Thymus (tissue), 11 donors: ENCODE data around the gene SF3B6. TPM values are rescaled to one million over a fixed set of nuclear protein-coding genes. Genes with fewer than 3 reads are reported as not detected.

Source experiments
- DNase-seq, 9 donors: peaks; one replicate each; pipeline ENCODE4 v3.0.0-alpha.2; 2013; ENCODE audit warnings: low spot score in 9 of 9, low read depth in 6 of 9, missing footprints in 1 of 9
- H3K27ac ChIP-seq, 2 donors: one replicate each; pipeline ENCODE4 v1.5.1; 2013; ENCODE audit warnings: control low read depth in 1 of 2, low read depth in 1 of 2, low read length in 1 of 2, mild to moderate bottlenecking in 1 of 2, moderate library complexity in 1 of 2
- H3K27me3 ChIP-seq, 2 donors: one replicate each; pipeline ENCODE4 v1.5.1; 2013; ENCODE audit warnings: low read length in 1 of 2; ENCODE audit not compliant: control insufficient read depth in 2 of 2, insufficient read depth in 1 of 2
- H3K36me3 ChIP-seq, 2 donors: one replicate each; pipeline ENCODE4 v1.5.1; 2013; ENCODE audit warnings: low read length in 1 of 2, mild to moderate bottlenecking in 1 of 2, moderate library complexity in 1 of 2; ENCODE audit not compliant: control insufficient read depth in 2 of 2, insufficient read depth in 2 of 2
- H3K4me1 ChIP-seq, 2 donors: one replicate each; pipeline ENCODE4 v1.5.1; 2013; ENCODE audit warnings: low read length in 2 of 2; ENCODE audit not compliant: control insufficient read depth in 2 of 2, insufficient read depth in 2 of 2
- H3K4me3 ChIP-seq, 2 donors: one replicate each; pipeline ENCODE4 v1.5.1; 2013; ENCODE audit warnings: low read length in 2 of 2, control low read depth in 1 of 2, mild to moderate bottlenecking in 1 of 2
- H3K9me3 ChIP-seq, 2 donors: one replicate each; pipeline ENCODE4 v1.5.1; 2013; ENCODE audit warnings: low read length in 1 of 2, mild to moderate bottlenecking in 1 of 2; ENCODE audit not compliant: control insufficient read depth in 2 of 2, insufficient read depth in 1 of 2
- WGBS: extraction: QIAGEN DNeasy Blood & Tissue Kit; methylation state at CpG from one replicate; pipeline ENCODE4 v1.1.7; 2013; 5-methylcytosine and 5-hydroxymethylcytosine counted together
- polyA plus RNA-seq: library from polyadenylated mRNA; stranded (reverse); fragments of 200-250 nt; gene quantifications from one replicate; pipeline ENCODE4 v1.2.3, GENCODE V29; 2013
- total RNA-seq: library from RNA; stranded (reverse); fragments of 120-200 nt; gene quantifications from one replicate; pipeline ENCODE4 v1.2.4, GENCODE V29; 2013
- donor health status: healthy.

The SF3B6 gene
- total and polyA plus RNA-seq, 2 donors: 163 to 213 TPM

GRCh38 chr2:24021122-24021998 lies 54.8 kb downstream of the SF3B6 start:
- no peak overlapping the region for H3K4me3 ChIP-seq
- H3K27me3 ChIP-seq: no peaks in the 10 kb centered on the region
- WGBS: 93% methylated on average over 19 of the region's 19 CpGs
- no peak overlapping the region for H3K27ac ChIP-seq
- no peaks in the 10 kb centered on the region for H3K9me3 ChIP-seq
- peaks cover 0 to 10% of the 10 kb centered on the region in 2 donors for H3K4me1 ChIP-seq
- DNase-seq: no peak
- peaks cover 20 to 33% of the 10 kb centered on the region in 2 donors for H3K36me3 ChIP-seq

GRCh38 chr2:24020244-24020643 lies 55.9 kb downstream of the SF3B6 start:
- no peak overlapping the region for H3K4me3 ChIP-seq
- no peaks in the 10 kb centered on the region for H3K27me3 ChIP-seq
- 96% methylated on average over 4 of the region's 4 CpGs for whole genome bisulfite sequencing
- H3K4me1 ChIP-seq: peaks cover 0 to 4% of the 10 kb centered on the region in 2 donors
- H3K27ac ChIP-seq: no peak overlapping the region
- H3K36me3 ChIP-seq: peaks cover 15 to 26% of the 10 kb centered on the region in 2 donors
- H3K9me3 ChIP-seq: no peaks in the 10 kb centered on the region
- no peak for DNase-seq

- H3K27ac ChIP-seq: no peak overlapping the region
- no peak overlapping the region for H3K4me3 ChIP-seq
- no peaks in the 10 kb centered on the region for H3K27me3 ChIP-seq
- peaks cover 11 to 21% of the 10 kb centered on the region in 2 donors for H3K36me3 ChIP-seq
- no peaks in the 10 kb centered on the region for H3K9me3 ChIP-seq
- peaks cover 0 to 4% of the 10 kb centered on the region in 2 donors for H3K4me1 ChIP-seq
- no peak for DNase-seq
- WGBS: 99% methylated on average over 5 of the region's 5 CpGs
Observed at GRCh38 chr2:24019729-24020128, 56.4 kb downstream of the SF3B6 start.

GRCh38 chr2:24018241-24018640 lies 57.9 kb downstream of the SF3B6 start:
- no peak for DNase-seq
- peaks cover 7 to 9% of the 10 kb centered on the region in 2 donors for H3K36me3 ChIP-seq
- peaks cover 0 to 4% of the 10 kb centered on the region in 2 donors for H3K4me1 ChIP-seq
- H3K4me3 ChIP-seq: no peak overlapping the region
- H3K27ac ChIP-seq: no peak overlapping the region
- no peaks in the 10 kb centered on the region for H3K9me3 ChIP-seq
- 95% methylated on average over 9 of the region's 9 CpGs for WGBS
- H3K27me3 ChIP-seq: no peaks in the 10 kb centered on the region

- peaks cover 0 to 2% of the 10 kb centered on the region in 2 donors for H3K27me3 ChIP-seq
- no peak overlapping the region for H3K27ac ChIP-seq
- 94% methylated on average over 8 of the region's 8 CpGs for WGBS
- peaks cover 1 to 4% of the 10 kb centered on the region in 2 donors for H3K36me3 ChIP-seq
- peaks cover 0 to 4% of the 10 kb centered on the region in 2 donors for H3K4me1 ChIP-seq
- DNase-seq: no peak
- no peaks in the 10 kb centered on the region for H3K9me3 ChIP-seq
- no peak overlapping the region for H3K4me3 ChIP-seq
Observed at GRCh38 chr2:24017711-24018110, 58.4 kb downstream of the SF3B6 start.

Other genes starting within 250 kb of the SF3B6 start
- 22.5 TPM for gene ATAD2B, start 149.2 kb downstream of the SF3B6 start, total RNA-seq
- 12.1 TPM for gene ATAD2B, start 149.2 kb downstream of the SF3B6 start, polyA plus RNA-seq
- gene UBXN2A, start 135.9 kb downstream of the SF3B6 start, total RNA-seq: 11.0 TPM
- 10.9 TPM for gene UBXN2A, start 135.9 kb downstream of the SF3B6 start, polyA plus RNA-seq
- gene MFSD2B, start 66.2 kb downstream of the SF3B6 start, total RNA-seq: 0.19 TPM
- 0.21 TPM for gene MFSD2B, start 66.2 kb downstream of the SF3B6 start, polyA plus RNA-seq
- 11.5 TPM for gene WDCP, start 28.9 kb downstream of the SF3B6 start, total RNA-seq
- gene WDCP, start 28.9 kb downstream of the SF3B6 start, polyA plus RNA-seq: 4.7 TPM
- 4.4 TPM for gene FKBP1B, start 26.6 kb downstream of the SF3B6 start, total RNA-seq
- 9.3 TPM for gene FKBP1B, start 26.6 kb downstream of the SF3B6 start, polyA plus RNA-seq
- 30.0 TPM for gene TP53I3, start 8.5 kb upstream of the SF3B6 start, total RNA-seq
- gene TP53I3, start 8.5 kb upstream of the SF3B6 start, polyA plus RNA-seq: 31.3 TPM
- 0.90 TPM for gene PFN4, start 47.0 kb upstream of the SF3B6 start, total RNA-seq
- 1.3 TPM for gene PFN4, start 47.0 kb upstream of the SF3B6 start, polyA plus RNA-seq
- gene FAM228B, start 47.1 kb upstream of the SF3B6 start, total RNA-seq: 16.2 TPM
- gene FAM228B, start 47.1 kb upstream of the SF3B6 start, polyA plus RNA-seq: 31.5 TPM
- 0.66 TPM for gene FAM228A, start 98.7 kb upstream of the SF3B6 start, total RNA-seq
- 0.96 TPM for gene FAM228A, start 98.7 kb upstream of the SF3B6 start, polyA plus RNA-seq